HT-29 (cell line): ENCODE data around the gene PDLIM5. TPM values are rescaled to one million over a fixed set of nuclear protein-coding genes. Genes with fewer than 3 reads are reported as not detected.

Experiments
- DNase-seq: peaks from one replicate; pipeline ENCODE4 v3.0.0-alpha.2; 2015; ENCODE audit warnings: low spot score
- total RNA-seq: library from RNA; depleted of rRNA; stranded (reverse); fragments of >200 nt; shearing (Covaris generic); gene quantifications from 2 replicates; pipeline ENCODE4 v1.2.3, GENCODE V29; 2014

The PDLIM5 gene
- total RNA-seq, 1 experiment from 2014 or later, result 74.5 TPM

GRCh38 chr4:94558392-94558904 is 106.7 kb downstream of the PDLIM5 start:
- DNase-seq, result no peak

- DNase-seq, result no peak
Measured at GRCh38 chr4:94559351-94559806, 107.6 kb downstream of the PDLIM5 start.

DNA sequence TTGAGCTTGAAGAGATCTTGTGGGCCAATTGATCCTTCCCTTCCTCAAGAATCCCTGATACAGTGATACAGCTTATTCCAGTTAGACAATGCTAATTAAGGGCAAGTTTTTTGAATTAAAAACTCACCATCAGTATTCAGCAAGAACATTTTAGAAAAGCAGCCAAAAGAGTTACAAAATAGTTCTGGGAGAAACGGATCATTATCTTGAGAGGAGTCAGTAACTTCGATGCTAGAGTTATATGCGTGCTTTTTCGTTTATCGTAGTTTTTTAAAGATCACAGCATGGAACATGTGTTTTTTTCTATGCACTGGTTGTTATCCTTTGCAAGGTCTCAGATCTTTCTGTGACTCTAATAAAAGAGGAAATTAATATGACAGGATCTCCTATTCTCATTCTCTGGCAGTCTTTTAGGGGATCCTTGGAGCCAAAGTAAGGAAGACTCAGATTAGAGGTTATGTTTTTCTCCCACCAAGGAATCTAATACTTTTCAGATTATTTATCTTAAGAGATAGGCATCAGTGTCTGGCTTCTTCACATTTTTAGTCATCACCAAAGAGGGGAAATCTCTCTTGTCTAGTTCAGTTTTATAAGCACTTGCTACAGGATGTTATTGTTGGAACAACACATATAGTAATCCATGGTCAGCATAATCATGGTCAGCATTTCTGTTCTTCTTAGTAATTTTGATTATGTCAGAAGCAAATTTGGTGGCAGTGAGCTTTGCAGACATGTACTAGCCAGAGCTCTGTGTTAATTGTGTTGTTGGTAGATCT is 109.7 kb downstream of the PDLIM5 start:
- no peak for DNase-seq

- DNase-seq, result no peak
Measured at GRCh38 chr4:94562285-94562684, 110.5 kb downstream of the PDLIM5 start.

DNA sequence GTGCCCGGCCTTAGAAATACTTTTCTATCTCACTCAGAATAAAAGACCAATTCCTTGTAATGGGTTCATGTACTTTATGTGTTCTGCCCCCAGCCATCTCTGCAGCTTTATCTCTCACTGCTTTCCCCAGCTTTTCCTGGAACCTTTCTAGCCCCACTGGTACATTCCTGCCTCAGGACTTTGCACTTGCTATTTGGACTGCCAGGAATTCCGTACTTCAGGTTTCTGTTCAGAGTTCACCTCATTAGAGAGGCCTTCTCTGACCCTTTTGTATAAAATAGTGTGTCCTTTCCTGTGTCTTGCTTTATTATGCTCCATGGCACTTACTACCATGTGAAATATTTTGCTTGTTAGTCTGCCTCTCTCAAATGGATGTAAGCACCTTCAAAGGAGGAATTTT is 112.5 kb downstream of the PDLIM5 start:
- DNase-seq, result no peak

DNA sequence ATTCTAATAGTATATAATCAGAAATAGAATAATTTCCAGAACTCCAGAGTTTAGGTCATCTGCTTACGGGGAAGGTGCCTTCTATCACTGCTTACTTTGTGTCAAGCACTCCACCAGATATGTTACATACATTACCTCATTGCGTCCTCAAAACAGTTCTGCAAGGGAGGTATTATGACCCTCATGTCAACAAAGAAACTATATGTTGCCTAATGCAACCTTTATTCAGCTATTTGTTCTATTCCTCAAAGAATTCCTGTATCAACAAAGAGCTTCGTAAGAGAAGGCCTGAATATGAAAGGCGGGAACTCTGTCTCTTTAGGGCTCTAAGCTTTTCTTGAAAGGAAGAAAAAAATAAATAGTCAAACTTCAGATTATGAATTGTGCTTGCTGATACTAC is 114.7 kb downstream of the PDLIM5 start:
- no peak for DNase-seq

DNA sequence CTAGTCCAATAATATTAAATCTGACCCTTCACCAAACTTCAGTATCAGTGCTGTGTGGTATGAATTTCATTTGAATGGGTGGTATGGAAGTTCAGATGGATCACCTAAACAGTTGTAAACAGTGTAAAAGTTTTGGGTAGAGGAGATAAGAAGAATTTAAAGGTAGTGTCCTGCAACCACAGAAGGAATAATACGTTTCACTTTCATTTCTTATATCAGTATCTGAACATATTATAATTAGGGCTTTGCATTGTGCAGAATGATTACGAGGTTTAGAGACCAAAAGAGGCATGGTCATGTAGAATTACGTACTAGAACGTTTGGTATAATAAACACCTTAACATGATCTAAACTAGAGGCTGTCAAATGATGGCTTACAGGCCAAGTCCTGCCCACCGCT is 116.1 kb downstream of the PDLIM5 start:
- no peak for DNase-seq

DNA sequence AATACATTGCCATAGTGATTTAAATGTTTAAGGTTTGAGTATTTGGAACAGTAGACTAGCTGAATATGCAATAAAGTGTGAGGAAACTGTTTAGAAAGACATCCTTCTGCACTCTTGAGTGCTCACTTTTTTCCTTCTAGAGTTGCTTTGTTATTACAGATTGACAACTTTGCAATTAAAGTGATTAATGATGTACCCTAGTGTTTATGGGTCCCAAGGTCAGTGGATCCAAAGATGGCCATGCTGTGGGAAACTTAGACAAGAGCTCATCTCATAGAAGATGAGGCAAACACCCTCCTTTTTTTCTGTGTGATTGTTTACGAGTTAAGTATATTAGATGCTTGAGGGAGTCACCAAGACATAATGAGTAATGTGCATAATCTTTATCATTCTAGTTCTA is 118.8 kb downstream of the PDLIM5 start:
- DNase-seq, result no peak

- no peak for DNase-seq
Measured at GRCh38 chr4:94571298-94571697, 119.6 kb downstream of the PDLIM5 start.

GRCh38 chr4:94571715-94572114 is 120.0 kb downstream of the PDLIM5 start:
- DNase-seq, result no peak

DNA sequence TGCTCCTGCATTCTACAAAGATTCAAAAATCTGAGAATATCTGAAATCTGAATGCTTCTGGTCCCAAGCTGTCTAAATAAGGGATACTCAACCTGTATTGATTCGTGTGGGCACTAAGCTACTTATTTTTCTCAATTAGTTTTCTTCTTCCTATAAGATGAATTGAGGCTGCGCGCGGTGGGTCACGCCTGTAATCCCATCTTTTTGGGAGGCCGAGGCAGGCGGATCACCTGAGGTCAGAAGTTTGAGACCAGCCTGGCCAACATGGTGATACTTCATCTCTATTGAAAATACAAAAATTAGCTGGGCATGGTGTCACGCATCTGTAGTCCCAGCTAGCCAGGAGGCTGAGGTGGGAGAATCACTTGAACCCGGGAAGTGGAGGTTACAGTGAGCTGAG is 122.3 kb downstream of the PDLIM5 start:
- DNase-seq, result no peak

DNA sequence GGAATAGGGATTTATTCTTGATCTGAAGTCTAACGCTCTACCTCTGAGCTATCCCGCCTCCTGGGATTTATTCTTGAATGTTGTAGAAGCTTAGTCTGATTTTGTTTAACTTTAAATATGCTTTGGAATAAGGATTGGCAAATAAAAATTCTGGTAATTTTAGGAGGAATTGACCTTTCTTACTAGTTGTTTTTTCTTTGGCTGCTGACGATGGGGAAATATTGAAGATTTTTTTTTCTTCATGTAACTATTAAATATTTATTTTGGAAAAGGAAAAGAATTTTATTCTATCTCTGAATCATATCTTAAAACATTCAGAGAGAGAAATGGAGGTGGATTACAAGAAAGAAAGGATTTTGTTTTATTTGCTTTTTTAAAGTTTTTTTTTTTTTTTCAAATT is 122.9 kb downstream of the PDLIM5 start:
- DNase-seq, result no peak

GRCh38 chr4:94575652-94576051 is 123.9 kb downstream of the PDLIM5 start:
- no peak for DNase-seq

GRCh38 chr4:94576210-94576609 is 124.5 kb downstream of the PDLIM5 start:
- DNase-seq, result no peak

DNA sequence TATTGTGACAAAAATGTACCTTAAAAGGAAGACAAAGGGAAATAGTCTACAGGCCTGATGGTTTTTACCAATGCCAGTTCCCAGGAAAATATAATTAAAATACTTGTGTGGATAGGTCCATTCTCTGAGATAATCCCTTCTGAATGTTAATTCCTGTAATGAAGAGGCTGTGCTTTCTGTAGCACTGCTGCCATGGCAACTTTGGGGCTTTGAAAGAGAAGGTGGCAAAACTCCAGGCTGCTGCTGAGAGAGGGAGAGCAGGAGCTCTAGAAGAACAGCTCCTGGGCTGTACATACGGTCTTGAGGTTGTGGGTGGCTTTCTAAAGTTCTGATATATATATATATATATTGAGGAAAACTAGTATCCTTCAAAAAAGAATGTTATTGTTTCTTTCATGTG is 125.4 kb downstream of the PDLIM5 start:
- DNase-seq, result no peak

GRCh38 chr4:94578195-94578594 is 126.5 kb downstream of the PDLIM5 start:
- no peak for DNase-seq

- no peak for DNase-seq
Measured at GRCh38 chr4:94581766-94582165, 130.0 kb downstream of the PDLIM5 start.

DNA sequence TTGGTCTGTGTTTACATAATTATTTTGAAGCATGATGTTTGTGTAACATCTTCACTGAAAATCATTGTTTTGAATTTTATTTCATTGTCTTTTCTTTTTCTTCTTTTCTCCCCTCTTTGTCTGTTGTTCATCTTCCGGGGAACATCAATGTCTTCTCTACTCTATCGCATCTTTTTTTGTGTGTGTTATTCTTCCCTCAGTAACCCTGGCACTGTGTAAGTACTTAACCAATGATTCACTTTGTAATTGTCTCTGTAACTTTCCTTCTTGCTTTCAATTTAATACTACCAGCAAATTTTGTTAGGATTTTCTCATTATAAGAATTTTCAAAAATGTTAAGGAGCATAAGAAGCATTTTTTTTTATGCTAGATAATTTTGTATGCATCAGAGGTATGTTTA is 130.8 kb downstream of the PDLIM5 start:
- no peak for DNase-seq

DNA sequence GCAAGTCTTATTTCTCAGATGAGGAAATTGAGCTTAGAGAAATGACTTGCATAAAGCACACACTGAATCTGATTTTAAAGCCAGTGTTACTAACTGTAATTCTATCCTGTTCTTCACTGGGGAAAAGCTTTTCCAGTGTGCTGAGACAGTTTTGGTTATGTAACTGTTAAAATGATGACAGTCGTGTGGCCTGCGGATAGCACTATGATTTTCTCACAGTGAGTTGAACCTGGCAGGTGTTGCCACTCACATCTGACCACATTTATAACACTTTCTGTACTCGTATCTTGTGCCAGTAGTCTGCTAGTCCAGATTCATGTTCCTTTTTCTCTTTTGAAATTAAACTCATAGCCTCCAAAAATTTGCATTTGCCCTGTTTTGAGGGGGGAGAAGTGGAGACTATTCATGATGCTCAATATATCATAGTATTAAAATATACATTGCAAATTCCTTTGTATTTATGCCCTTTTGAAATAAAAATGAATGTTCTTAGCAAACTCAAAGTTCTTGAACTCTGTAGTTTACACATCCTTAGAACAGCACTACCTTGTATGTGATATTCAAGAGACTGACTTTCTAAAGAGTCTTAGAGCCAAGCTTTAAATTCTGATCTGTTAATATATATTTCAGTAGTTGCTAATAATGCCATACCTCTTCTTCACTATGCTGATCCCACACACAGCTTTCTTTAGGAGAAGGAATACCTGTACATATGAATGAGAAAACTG is 132.3 kb downstream of the PDLIM5 start:
- DNase-seq, result no peak

- DNase-seq, result no peak
Measured at GRCh38 chr4:94588896-94589693, 137.4 kb downstream of the PDLIM5 start.

GRCh38 chr4:94590493-94590892 is 138.8 kb downstream of the PDLIM5 start:
- DNase-seq, result no peak

DNA sequence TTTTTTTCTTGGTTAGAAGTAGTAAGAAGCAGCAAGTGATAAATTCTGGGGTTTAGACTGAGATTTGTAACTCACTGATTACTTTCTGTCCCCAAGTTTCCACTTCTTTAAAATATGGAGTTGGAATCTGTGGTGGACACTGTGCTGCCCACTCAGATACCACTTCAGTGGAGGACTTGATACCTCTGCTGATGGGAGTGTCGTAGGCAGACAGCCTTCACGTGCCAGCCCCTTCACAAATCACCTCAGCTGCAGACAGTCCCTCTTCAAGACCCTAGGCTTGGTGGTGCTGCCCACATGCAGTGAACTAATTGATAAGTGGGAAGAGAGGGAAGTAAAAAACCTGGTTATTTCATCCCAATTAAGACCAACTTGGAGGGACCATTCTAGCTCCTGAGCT is 139.5 kb downstream of the PDLIM5 start:
- no peak for DNase-seq
